Measurements from ENCODE around the gene BTN3A1.

- no peak for TF ChIP-seq POLR2AphosphoS5 (IDR thresholded peaks at IDR 0.05; ENCODE audit: low read depth, low read length)
- TF ChIP-seq REST (IDR thresholded peaks at IDR 0.05; ENCODE audit: insufficient read depth in 1 of 2, low read depth in 2 of 2, low read length in 2 of 2): no peak
- TF ChIP-seq TAF1 (IDR thresholded peaks at IDR 0.05; ENCODE audit: borderline replicate concordance, insufficient read depth, low read length): no peak
- TF ChIP-seq FOXP2 (optimal IDR thresholded peaks at IDR 0.05; ENCODE audit: borderline replicate concordance, extremely low read depth, extremely low read length, insufficient read depth): no peak
Measured at GRCh38 chr6:26382121-26382520, 20.0 kb upstream of the BTN3A1 start.

All from PFSK-1 (cell line).